ENCODE data around the gene NUP107.
"Not testable (repeated sequence)": the region's sequence is repeated elsewhere in the genome, so short reads cannot be mapped to it uniquely, and the experiment has no call there.

Gene NUP107

DNA sequence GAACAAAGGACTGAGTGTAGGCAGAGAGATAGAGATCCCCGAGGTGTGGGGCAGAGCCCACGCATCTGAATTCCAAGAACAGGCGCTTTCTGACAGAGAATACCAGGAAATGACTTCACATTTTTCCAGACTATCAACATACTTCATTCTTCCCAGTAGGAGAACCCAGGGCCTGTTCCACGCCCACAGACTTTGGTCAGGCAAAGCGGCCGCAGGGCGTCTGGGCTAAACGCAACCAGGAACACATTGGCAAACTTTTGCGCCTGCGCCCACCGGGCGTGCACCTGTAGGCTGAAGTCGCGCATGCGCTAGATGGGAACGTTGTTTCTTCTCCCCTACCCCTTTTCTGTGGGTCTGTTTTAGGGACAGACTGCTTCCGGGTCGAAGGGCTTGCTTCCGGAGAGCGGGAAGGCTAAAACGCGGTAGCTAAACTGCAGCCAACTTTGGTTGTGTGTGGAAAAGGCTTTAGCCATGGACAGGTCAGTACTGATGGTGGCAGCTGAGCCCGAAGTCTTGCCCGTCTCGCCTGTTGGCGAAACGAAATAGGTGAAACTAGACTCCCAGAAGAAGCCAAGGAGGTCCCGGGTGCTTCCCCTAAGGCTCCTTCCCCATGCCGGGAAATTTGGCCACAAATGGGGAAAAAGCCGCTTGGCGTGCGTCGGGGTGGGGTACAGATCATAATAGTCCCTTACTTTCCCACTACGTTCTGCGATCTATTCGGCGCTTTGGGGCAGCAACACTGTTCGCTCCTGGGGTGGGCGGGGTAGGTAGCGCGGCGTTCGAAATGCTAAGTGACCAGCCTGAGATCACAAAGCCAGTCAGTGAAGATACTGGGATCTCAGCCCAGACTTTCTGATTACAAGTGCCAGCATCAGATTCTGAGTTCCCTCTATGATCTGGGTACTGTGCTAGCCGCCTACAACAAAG lies at the start of gene NUP107:
Gene NUP107, plus strand, starts transcription at position 384 of the 927 bp plus-strand sequence. Its CDS starts 88 bp downstream, at position 472.
- DNase-seq = peak; percentile 97

DNA sequence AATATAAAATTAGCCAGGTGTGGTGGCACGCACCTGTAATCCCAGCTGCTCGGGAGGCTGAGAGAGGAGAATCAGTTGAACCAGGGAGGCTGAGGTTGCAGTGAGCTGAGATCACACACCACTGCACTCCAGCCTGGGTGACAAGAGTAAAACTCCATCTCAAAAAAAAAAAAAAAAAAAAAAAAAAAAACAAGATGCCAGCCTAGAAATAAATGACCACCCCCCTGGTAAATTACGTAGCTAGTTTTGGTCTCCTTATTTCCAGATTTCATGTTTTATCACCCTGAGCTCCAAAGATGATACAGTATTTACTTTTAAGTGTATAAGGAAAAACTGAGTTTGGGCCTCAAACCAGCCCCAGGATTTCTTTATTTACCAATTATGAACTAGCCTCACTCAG lies 49.3 kb upstream of the NUP107 start:
- not testable (repeated sequence) for DNase-seq

GRCh38 chr12:68638171-68638570 lies 48.6 kb upstream of the NUP107 start:
- DNase-seq = no peak

GRCh38 chr12:68638721-68639395 lies 47.9 kb upstream of the NUP107 start:
- no peak for DNase-seq

GRCh38 chr12:68639396-68639767 lies 47.4 kb upstream of the NUP107 start:
- no peak for DNase-seq

- peak; percentile 27 for DNase-seq
These were observed 45.6 kb upstream of the NUP107 start for GRCh38 chr12:68641138-68641537.

GRCh38 chr12:68646484-68646883 lies 40.3 kb upstream of the NUP107 start:
- no peak for DNase-seq

- no peak for DNase-seq
These were observed 39.3 kb upstream of the NUP107 start for GRCh38 chr12:68647507-68647906.

DNA sequence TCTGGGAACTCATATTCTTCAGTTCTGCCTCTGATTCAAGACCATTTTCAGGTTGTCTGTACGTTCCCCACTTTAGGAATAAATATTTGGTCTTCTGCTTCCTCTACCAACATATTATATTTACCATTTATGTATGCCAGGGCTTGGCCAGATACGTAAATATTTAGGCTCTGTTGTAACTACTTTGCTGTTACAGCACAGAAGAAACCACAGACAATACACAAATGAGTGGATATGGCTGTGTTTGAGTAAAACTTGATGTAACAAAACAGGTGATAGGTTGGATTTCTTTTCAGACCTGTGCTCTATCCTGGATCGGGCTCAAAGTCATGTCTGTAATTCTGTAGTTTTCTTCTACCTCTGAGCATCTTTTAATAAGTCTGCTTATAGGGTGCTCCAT lies 38.6 kb upstream of the NUP107 start:
- DNase-seq = no peak

GRCh38 chr12:68665016-68665569 lies 21.7 kb upstream of the NUP107 start:
- DNase-seq = no peak

DNA sequence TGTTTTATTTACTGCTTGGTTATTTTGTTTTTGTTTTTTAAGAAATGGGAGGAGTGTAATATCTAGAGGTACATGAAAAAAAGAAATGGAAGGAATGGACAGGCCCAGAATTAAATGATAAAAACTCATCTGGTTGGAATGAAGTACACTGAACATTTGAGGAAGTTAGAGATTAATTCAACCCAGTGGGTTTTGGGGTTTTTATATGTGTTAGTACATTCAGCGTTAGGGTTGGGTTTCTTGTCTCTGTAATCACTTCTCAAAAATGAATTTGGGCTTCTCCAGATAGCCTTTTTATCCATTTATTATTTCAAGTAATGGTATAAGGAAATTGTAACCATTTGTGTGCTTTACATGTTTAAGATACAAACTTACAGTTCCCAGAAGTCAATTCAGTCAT lies 19.5 kb upstream of the NUP107 start:
- DNase-seq = no peak

GRCh38 chr12:68667896-68668295 lies 18.9 kb upstream of the NUP107 start:
- no peak for DNase-seq

- no peak for DNase-seq
These were observed 15.6 kb upstream of the NUP107 start for GRCh38 chr12:68671179-68671578.

DNA sequence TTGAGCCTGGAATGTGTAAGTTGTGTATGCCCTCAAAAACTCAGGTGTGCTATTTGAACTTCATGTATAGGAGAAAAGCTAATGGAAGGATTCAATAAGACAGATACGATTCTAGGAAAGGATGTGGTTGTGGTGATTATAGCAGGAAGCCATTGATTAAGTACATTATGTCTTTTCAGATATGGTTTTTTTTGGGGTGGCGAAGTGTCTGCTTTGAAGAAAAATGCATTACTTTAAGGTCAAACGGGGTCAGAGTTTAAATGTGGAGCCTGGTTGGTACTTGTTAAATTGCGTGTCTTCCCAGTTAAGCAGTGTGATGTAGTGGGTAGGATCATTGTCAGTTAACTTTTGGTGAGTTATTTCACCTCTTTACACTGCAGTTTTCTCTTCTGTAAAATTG lies 13.0 kb upstream of the NUP107 start:
- DNase-seq = no peak

DNA sequence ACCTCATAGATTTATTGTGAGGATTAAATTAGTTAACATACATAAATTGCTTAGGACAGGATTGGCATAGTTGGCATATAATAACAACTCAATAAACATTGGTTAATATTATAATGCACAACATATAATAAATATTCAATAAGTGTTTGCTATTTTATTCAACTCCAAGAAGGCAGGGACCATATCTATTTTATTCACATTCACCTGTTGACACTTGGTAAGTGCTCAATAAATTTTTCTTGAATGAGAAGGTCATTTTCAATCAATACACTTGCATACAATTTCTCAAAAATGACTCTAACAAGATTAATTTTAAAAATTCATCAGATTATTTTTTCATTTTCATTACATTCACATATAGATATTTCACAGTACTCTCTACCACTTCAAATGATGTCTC lies 12.4 kb upstream of the NUP107 start:
- no peak for DNase-seq

DNA sequence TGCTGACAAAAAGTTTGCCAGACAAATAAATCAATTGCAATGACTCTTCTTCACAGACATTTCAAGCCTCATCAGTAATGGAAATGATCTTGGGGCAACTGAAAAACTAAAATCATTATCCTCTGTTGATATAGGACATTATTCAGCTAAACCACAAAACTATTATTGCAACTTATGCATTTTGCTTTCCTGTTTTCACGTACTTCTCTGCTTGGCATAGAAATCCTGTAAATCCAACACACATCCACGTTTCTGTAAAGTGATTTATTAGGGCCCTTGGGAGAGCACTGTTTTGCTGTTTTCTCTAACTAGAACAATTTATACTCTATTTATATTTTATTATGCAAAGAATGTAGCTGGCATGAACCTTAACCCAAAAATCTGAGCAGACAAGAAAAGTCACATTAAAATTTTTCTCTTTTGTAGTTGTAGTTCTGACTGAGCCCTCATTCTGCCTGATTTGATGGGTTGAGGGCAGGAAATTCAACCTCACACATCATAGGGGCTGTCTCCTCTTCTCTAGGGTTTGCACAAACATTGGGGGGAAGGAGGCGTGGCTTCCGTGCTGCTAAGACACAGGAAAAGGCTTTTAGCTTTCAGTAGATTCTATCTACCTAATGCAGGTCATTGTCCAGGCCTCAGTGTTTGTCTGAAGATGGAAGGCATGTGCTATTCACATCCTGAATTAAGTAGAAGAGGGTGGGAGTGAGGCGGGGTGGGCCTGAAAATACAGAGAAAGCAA lies 11.5 kb upstream of the NUP107 start:
- DNase-seq = peak; percentile 37

GRCh38 chr12:68676854-68677253 lies 9.9 kb upstream of the NUP107 start:
- not testable (repeated sequence) for DNase-seq

GRCh38 chr12:68686262-68686594 lies 550 bp upstream of the NUP107 start:
- no peak for DNase-seq

GRCh38 chr12:68695454-68695853 lies 8.7 kb downstream of the NUP107 start:
- DNase-seq = no peak

GRCh38 chr12:68699486-68699885 lies 12.7 kb downstream of the NUP107 start:
- DNase-seq = no peak

GRCh38 chr12:68727776-68728175 lies 41.0 kb downstream of the NUP107 start:
- DNase-seq = no peak

DNA sequence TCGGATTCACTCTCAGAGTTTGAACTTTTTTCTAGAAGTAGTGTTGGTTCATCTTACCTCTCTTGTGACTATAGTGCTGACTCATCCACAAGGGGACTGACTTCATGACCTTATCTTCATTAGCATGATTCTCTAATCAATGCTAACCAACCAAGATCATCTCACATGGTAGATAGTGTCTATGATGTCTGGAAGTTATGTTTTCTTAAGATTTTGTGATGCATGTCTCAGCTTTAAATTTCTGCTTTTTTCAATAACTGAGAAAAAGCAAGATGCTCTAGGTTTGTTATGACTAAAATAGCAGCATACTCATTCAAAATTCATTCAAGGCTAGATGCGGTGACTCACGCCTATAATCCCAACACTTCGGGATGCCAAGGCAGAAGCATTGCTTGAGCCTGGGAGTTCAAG lies 46.9 kb downstream of the NUP107 start:
- DNase-seq = no peak

GRCh38 chr12:68739891-68740290 lies 53.1 kb downstream of the NUP107 start:
- no peak for DNase-seq

All from stimulated activated CD4-positive, alpha-beta T cell treated with anti-CD3 and anti-CD28 coated beads, Interleukin-4, amount 100 ng/mL, for 1 hour (primary cell).